Neuron (in vitro differentiated cells): ENCODE data around the gene GMPPA.

Source experiments
- H2AFZ ChIP-seq: one replicate; pipeline ENCODE4 v1.6.1; 2013; ENCODE audit warnings: low read depth, mild to moderate bottlenecking, inconsistent platforms, low read length, moderate library complexity
- H3K27me3 ChIP-seq: one replicate; pipeline ENCODE4 v1.6.1; 2013; ENCODE audit warnings: low read length; ENCODE audit not compliant: insufficient read depth
- H3K36me3 ChIP-seq: one replicate; pipeline ENCODE4 v1.6.1; 2013; ENCODE audit warnings: low read length; ENCODE audit not compliant: insufficient read depth
- H3K4me1 ChIP-seq: one replicate; pipeline ENCODE4 v1.6.1; 2013; ENCODE audit warnings: low read length; ENCODE audit not compliant: insufficient read depth
- H3K4me3 ChIP-seq: 2 replicates; pipeline ENCODE4 v1.5.1; 2013; ENCODE audit warnings: mild to moderate bottlenecking, low read length, moderate library complexity
- H3K9me3 ChIP-seq: one replicate; pipeline ENCODE4 v1.6.1; 2013; ENCODE audit warnings: low read length

The GMPPA gene

DNA sequence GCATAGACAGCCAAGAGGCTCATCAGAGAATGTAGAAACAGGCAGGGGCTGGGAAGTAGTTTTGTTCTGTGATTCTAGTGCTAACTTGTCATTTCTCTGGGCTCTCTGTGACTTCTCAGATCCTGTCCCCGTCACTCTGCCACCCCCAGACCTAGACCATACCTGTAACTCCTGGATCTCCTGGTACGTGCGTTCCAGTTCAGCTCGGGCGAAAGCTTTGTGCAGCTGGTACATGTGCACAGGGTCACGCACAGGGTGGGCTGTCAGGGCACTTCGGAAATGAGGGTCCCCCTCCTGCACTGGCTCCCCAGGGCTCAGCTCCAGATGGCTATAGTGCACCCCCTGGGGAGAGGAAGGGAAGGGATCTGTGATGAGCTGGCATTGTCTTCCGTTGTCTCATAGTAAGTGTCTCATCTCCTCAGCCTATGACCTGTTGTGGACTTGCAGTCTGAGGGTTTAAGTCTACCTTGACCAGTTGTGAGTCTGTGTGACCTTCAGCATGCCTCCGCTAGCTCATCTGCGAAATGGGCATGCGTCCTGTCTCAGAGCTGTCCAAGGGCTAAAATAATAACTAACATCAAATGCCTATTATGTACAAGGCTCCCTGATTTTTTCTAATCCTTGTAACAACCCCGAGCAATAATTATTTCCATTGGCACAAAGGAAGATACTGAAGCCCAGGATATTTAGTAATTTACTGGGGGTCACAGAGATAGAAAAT, 42.3 kb downstream of the GMPPA start:
- Histone ChIP-seq H3K9me3 (no peaks in the 10 kb centered on the region), H3K4me3 (no peak overlapping the region), H3K36me3 (peaks cover 20% of the 10 kb centered on the region), H3K4me1 (peaks cover 27% of the 10 kb centered on the region), H3K27me3 (no peaks in the 10 kb centered on the region), H2AFZ (no peak overlapping the region)

DNA sequence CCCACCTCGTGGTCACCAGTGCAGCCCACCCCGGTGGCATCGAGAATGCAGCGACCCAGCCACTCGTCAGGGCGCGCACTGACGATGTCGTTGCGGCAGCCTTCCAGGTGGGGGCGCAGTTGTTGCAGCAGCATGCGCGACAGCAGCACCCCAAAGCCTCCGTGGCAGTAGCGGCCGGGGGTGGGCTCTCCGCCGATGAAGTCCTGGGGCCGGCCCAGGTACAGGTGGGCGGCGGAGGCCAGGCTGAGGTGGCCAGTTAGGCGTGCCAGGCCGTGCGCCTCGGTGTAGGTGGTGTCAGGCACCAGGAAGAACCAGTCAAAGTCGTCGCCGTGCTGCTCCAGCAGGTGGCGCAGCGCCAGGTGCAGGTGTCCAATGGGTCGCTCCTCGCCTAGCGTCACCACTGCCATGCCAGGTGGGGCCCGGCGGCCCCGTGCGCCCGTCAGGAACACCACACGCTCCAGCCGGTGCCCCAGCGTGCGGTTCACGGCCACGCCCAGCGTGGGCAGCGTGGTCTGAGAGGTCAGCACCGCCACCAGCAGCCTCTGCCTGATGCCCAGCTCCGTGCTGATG, 43.0 kb downstream of the GMPPA start:
- peaks cover 27% of the 10 kb centered on the region for H3K4me1 ChIP-seq
- no peak overlapping the region for H3K4me3 ChIP-seq
- no peaks in the 10 kb centered on the region for H3K27me3 ChIP-seq

DNA sequence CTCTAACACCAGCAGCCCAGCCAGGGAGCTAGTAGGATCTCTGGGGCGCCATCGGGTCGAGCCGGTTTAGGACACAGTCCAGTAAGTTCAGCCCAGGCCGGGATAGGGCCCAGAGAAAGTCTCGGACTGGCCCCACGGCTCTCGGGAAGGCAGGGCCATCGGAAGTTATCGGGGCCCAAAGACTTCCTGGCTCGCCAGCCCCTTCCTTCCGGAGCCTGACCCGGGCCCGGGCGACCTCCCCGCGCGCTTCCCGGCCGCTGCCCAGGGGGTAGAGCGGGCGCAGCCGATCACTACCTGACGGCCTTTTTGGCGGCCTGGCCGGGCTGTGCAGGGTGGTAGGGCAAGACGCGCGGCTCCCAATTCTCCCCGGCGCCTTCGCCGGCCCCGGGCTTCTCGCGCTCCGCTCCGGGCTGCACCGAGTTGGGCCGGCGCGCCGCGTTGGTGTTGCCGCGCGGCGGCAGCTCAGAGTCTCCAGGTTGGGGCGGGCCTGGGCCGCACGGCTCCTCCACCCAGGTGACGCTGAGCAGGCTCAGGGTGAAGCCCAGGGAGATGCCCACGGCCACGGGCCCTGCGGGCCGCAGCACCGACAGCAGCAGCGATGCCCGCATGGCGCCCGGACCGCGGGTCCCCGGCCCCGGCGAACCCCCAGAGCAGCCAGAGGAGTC, 44.4 kb downstream of the GMPPA start:
- Histone ChIP-seq H3K4me3 (peak overlapping the region; percentile 68), H3K36me3 (peaks cover 32% of the 10 kb centered on the region), H2AFZ (peak overlapping the region; percentile 87), H3K4me1 (peaks cover 24% of the 10 kb centered on the region), H3K27me3 (no peaks in the 10 kb centered on the region), H3K9me3 (no peaks in the 10 kb centered on the region)

More for the DNA sequence above, 43.0 kb downstream of the GMPPA start:
- Histone ChIP-seq H3K9me3 (no peaks in the 10 kb centered on the region), H3K36me3 (peaks cover 24% of the 10 kb centered on the region), H2AFZ (no peak overlapping the region)

DNA sequence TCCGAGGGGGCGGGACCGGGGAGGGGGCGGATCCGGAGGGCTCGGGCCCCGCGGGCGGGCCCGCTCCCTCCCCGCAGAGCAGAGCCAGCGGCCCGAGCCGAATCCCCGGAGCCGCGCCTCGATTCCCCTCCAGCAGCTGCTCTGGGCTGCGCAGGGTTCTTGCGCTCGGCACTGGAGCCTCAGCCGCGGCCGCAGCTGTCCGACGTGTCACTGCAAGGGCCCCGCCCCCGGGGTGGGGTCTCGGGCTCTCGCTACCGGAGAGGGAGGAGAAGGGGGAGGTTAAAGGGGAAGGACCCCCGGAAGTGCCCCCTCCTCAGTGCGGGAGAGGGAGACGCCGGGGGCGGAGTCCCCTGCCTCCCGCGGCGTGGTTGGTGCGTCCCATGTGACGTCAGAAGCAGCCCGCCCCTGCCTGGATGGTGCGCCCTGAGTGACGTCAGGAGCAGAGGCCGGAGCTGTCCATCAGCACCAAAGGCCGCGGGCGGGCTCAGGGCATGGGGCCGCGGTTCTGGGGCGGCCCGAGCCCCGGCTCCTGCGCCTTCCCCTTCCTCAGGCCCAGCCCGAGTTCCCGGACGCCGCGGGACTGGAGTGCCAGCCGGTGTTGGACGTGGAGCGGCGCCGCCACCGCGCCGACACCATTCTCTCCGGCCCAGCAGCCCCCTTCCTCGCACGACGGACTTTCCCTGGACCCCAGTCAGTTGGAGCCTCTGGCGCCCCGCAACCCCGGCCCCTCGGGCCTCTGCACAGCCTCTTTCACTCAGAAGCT, 45.1 kb downstream of the GMPPA start, which contains the start of the genes CHPF and TMEM198:
Gene CHPF (minus strand): TSS at position 214 of the 763 bp plus-strand sequence. CDS start 271 bp downstream, outside the sequence.
Gene TMEM198 (plus strand): TSS at position 433 of the 763 bp plus-strand sequence. CDS start 700 bp downstream, outside the sequence.
- Histone ChIP-seq H3K36me3 (peaks cover 38% of the 10 kb centered on the region), H2AFZ (peak within 1 kb of the TSS; percentile 87), H3K4me1 (peaks cover 19% of the 10 kb centered on the region), H3K4me3 (peak within 1 kb of the TSS; percentile 68), H3K9me3 (no peaks in the 10 kb centered on the region), H3K27me3 (no peaks in the 10 kb centered on the region)

DNA sequence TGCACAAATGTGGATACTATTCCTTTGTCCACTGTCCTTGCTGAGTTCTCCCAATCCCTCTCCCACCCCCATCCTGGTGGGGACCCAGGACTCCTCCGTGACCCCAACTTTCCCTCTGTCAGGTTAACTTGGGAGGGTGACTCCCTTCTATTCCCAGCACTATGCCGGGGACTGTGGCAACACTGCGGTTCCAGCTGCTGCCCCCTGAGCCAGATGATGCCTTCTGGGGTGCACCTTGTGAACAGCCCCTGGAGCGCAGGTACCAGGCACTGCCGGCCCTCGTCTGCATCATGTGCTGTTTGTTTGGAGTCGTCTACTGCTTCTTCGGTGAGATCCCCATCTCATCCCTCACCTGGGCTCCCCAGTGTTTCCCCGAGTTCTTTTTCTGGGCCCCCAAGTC, 45.9 kb downstream of the GMPPA start:
- no peaks in the 10 kb centered on the region for H3K9me3 ChIP-seq
- H3K4me3 ChIP-seq = peak overlapping the region; percentile 68
- H3K4me1 ChIP-seq = peaks cover 17% of the 10 kb centered on the region
- H2AFZ ChIP-seq = peak overlapping the region; percentile 39
- H3K36me3 ChIP-seq = peaks cover 41% of the 10 kb centered on the region
- no peaks in the 10 kb centered on the region for H3K27me3 ChIP-seq

DNA sequence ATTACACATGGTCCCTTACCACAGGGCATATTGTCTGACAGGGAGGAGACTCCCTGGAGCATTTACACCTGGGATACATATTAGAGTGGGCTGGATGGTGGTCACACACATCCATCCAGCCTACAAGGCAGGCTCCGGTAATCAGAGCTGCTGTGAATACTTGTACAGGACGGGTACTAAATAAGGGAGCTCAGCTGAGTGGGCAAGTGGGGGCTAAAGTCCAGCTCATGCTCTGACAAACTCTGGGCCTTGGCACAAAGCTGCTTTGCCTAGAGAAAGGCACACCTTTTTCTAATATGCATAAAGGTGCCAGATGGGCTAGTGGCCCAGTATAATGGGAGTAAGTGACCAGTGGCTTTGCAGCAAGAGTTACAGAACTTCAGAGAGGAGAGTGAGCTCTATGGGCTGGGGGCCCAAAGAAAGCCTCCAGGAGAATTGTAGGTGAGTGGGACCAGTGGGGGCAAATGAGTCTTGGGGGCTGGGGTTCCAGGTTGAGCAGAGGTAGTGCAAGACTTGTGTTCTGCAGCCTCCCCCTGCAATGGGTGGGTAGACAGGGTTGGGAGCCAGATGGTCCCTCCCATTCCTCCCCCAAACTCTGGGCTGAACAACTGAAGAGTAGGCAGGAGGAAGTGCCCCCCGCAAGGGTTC, 46.7 kb downstream of the GMPPA start:
- Histone ChIP-seq H3K4me1 (peaks cover 17% of the 10 kb centered on the region), H3K4me3 (peak overlapping the region; percentile 68), H3K36me3 (peaks cover 41% of the 10 kb centered on the region), H3K27me3 (no peaks in the 10 kb centered on the region), H3K9me3 (no peaks in the 10 kb centered on the region), H2AFZ (no peak overlapping the region)

DNA sequence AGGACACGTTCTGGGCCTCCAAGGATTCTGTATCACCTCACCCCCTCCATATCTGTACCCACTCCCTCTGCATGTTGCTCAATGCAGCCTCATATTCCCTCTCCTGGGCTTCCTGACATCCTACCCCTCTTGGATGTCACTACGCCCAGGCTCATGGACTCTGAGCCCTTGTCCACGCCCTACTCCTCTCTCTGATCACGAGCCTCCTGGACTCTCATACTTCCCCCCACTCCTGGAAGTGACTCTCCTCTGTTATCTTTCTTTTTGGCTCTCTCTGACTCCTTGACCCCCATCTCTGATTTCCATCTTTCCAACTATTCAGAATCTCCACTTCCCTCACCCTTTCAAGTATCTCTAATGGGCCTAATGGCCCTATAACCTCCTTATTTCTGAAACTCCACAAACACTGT, 47.3 kb downstream of the GMPPA start:
- H3K9me3 ChIP-seq = no peaks in the 10 kb centered on the region
- no peak overlapping the region for H3K4me3 ChIP-seq
- H3K27me3 ChIP-seq = no peaks in the 10 kb centered on the region

DNA sequence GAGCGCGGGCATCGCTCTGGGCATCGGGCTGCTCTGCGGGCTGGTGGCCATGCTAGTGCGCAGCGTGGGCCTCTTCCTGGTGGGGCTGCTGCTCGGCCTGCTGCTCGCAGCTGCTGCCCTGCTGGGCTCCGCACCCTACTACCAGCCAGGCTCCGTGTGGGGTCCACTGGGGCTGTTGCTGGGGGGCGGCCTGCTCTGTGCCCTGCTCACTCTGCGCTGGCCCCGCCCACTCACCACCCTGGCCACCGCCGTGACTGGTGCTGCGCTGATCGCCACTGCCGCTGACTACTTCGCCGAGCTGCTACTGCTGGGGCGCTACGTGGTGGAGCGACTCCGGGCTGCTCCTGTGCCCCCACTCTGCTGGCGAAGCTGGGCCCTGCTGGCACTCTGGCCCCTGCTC, 48.9 kb downstream of the GMPPA start:
- Histone ChIP-seq H3K4me1 (peaks cover 20% of the 10 kb centered on the region), H3K36me3 (peaks cover 37% of the 10 kb centered on the region), H3K27me3 (no peaks in the 10 kb centered on the region), H3K4me3 (no peak overlapping the region), H2AFZ (no peak overlapping the region), H3K9me3 (no peaks in the 10 kb centered on the region)

More for the DNA sequence above, 47.3 kb downstream of the GMPPA start:
- Histone ChIP-seq H3K36me3 (peaks cover 41% of the 10 kb centered on the region), H2AFZ (no peak overlapping the region), H3K4me1 (peaks cover 17% of the 10 kb centered on the region)

DNA sequence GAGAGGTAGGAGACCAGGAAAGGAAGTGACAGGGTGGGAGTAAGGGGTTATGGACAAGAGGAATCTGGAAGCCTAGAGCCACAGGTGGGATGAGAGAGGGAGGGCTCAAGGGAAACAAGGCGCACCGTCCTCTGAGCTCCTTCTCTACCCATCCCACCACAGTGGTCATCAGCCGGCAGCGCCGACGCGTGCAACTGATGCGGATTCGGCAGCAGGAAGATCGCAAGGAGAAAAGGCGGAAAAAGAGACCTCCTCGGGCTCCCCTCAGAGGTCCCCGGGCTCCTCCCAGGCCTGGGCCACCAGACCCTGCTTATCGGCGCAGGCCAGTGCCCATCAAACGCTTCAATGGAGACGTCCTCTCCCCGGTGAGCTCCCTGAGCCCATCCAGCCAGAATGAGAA, 50.3 kb downstream of the GMPPA start:
- no peak overlapping the region for H2AFZ ChIP-seq
- H3K4me1 ChIP-seq = peaks cover 22% of the 10 kb centered on the region
- H3K36me3 ChIP-seq = peaks cover 37% of the 10 kb centered on the region
- H3K27me3 ChIP-seq = no peaks in the 10 kb centered on the region
- no peaks in the 10 kb centered on the region for H3K9me3 ChIP-seq
- no peak overlapping the region for H3K4me3 ChIP-seq

DNA sequence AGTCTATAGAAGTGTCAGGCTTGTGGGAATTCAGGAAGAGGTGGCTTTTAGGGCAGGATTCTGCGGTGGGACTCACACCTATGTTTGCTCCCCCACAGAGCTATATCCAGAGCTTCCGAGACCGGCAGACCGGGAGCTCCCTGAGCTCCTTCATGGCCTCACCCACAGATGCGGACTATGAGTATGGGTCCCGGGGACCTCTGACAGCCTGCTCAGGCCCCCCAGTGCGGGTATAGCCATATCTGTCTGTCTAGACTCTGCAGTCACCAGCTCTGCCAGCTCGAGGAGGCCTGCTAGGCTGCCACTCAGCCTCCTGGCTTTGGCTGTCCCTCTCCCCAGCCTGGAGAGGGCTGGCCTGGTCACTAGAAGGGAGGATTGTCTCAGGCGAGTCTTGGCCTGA, 50.9 kb downstream of the GMPPA start:
- H3K4me1 ChIP-seq = peaks cover 18% of the 10 kb centered on the region
- no peaks in the 10 kb centered on the region for H3K27me3 ChIP-seq
- no peaks in the 10 kb centered on the region for H3K9me3 ChIP-seq
- H3K4me3 ChIP-seq = no peak overlapping the region
- no peak overlapping the region for H2AFZ ChIP-seq
- H3K36me3 ChIP-seq = peaks cover 37% of the 10 kb centered on the region

DNA sequence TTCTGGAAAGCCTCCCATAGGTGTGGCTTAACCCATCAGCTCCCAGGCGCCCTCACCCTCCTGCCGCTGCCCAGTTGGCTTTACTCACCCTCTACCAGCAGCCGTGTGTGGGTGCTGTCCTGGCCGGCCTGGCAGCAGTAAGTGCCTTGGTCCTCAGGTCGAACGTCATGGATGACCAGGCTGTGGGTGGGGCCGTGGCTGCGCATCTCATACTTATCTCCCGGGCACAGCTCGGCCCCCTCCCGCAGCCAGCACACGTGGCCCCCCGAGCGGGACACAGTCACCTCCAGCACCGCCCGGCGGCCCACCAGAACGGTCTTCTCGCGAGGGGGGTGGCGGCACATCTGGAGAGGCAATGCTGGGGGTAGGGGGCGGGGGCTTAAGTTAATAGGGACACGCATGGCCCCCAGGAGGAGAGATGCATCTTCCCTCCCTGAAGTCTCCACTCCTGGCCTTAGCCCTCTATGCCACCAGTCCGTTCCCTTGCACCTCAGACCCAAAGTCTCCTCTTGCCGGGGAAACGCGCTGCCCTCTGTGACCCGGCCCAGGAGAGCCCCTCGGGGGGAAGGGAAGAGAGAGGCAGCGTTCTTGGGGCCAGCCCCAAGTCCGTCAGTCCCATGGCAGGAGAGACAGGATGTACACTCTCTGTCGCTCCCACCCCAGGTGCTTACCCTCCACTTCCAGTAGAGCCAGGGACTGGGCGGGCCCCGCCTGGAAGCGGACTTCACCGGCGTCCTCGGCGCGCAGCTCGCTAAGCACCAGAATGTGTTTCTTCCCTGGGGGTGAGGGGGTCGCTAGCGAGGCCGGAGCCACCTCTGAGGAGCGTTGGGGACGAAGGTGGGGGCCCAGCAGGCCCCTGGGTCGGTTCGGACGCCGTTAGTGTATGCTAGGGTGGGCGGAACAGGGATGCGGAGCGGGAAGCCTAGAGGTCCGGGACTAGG, 53.0 kb downstream of the GMPPA start:
- H2AFZ ChIP-seq = peak overlapping the region; percentile 41
- no peaks in the 10 kb centered on the region for H3K9me3 ChIP-seq
- peaks cover 30% of the 10 kb centered on the region for H3K36me3 ChIP-seq
- H3K27me3 ChIP-seq = no peaks in the 10 kb centered on the region
- H3K4me3 ChIP-seq = peak overlapping the region; percentile 58
- H3K4me1 ChIP-seq = peaks cover 11% of the 10 kb centered on the region
